T follicular helper cell (primary cell): Measurements from ENCODE around the gene SIRPG.
"Not testable (repeated sequence)": the region's sequence is repeated elsewhere in the genome, so short reads cannot be mapped to it uniquely, and the experiment has no call there.

ENCODE experiments used
- DNase-seq: peaks from one replicate; pipeline ENCODE4 v3.0.0-alpha.2; 2020; ENCODE audit warnings: low read depth

Gene SIRPG

GRCh38 chr20:1635291-1635979, 22.1 kb downstream of the SIRPG start:
- no peak for DNase-seq

- no peak for DNase-seq
These were observed 24.0 kb downstream of the SIRPG start for GRCh38 chr20:1633535-1633934.

GRCh38 chr20:1632178-1632577, 25.4 kb downstream of the SIRPG start:
- no peak for DNase-seq

- DNase-seq = no peak
These were observed 26.0 kb downstream of the SIRPG start for GRCh38 chr20:1631309-1632151.

- no peak for DNase-seq
These were observed 27.4 kb downstream of the SIRPG start for GRCh38 chr20:1630186-1630585.

- DNase-seq = no peak
These were observed 28.3 kb downstream of the SIRPG start for GRCh38 chr20:1629321-1629720.

- no peak for DNase-seq
These were observed 29.0 kb downstream of the SIRPG start for GRCh38 chr20:1628621-1629020.

GRCh38 chr20:1627200-1627550, 30.4 kb downstream of the SIRPG start:
- DNase-seq = no peak

- no peak for DNase-seq
These were observed 30.9 kb downstream of the SIRPG start for GRCh38 chr20:1626528-1627199.

GRCh38 chr20:1625083-1625690, 32.4 kb downstream of the SIRPG start:
- DNase-seq = no peak

- no peak for DNase-seq
These were observed 33.9 kb downstream of the SIRPG start for GRCh38 chr20:1623501-1624205.

- DNase-seq = no peak
These were observed 35.1 kb downstream of the SIRPG start for GRCh38 chr20:1622450-1622849.

- DNase-seq = no peak
These were observed 36.3 kb downstream of the SIRPG start for GRCh38 chr20:1621316-1621715.

GRCh38 chr20:1619861-1620444, 37.6 kb downstream of the SIRPG start, which contains the start of gene SIRPB1:
Gene SIRPB1 (minus strand): TSS chr20:1620009. CDS start chr20:1619944, 65 bp downstream.
- no peak for DNase-seq

- DNase-seq = no peak
These were observed 38.5 kb downstream of the SIRPG start for GRCh38 chr20:1618954-1619540.

GRCh38 chr20:1618479-1618878, 39.1 kb downstream of the SIRPG start:
- no peak for DNase-seq

- DNase-seq = no peak
These were observed 40.6 kb downstream of the SIRPG start for GRCh38 chr20:1616858-1617434.

- not testable (repeated sequence) for DNase-seq
These were observed 47.2 kb downstream of the SIRPG start for GRCh38 chr20:1610404-1610803.

GRCh38 chr20:1608678-1609347, 48.8 kb downstream of the SIRPG start:
- DNase-seq = not testable (repeated sequence)

- DNase-seq = no peak
These were observed 56.8 kb downstream of the SIRPG start for GRCh38 chr20:1600736-1601135.
